Activated T-cell treated with anti-CD3 and anti-CD28 coated beads for 48 hours (primary cell): ENCODE measurements around the gene COX19.

Experiments
- DNase-seq: peaks from one replicate; pipeline ENCODE4 v3.0.0-alpha.2; 2020; ENCODE audit warnings: low read depth

COX19 gene

DNA sequence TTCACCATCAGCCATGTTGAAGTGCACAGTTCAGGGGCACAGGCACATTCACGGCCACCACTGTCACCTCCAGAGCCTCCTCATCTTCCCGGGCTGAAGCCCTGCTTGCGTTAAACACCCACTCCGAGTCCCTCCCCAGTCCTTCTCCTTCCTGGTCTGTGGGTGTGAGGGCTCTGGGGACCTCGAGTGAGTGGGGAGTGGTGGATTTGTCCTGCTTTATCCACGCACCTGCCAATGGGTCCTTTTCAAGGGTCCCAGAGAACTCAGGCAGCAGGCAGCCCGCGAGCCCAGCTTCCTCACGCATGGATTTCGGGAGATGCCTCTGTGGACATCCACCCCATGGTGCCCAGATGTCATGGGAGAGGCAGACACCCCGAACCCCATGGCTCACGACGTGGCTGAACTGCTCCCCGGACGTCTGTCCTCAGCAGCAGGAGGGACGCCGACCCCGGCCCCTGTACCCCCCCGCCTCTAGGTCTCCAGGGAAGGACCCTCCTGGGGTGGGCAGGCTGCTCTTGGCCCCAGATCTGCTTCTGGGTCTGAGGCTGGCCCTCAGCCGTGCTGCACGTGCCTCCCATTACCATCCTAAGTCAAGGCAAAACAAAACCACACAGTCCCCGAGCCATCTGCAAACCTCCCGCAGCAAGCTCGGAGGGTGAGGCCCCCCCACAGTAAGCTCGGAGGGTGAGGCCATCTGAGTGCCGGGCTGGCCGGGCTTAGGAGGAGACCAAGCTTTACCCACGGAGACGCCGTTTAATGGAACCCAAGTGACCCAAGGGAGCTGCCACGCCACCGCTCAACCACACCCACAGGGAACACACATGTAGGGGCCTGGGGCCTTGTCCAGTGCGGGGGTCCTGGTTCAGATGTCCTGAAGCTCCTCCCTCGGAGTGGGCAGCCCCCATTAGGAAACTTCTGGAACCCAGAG is 16.6 kb upstream of the COX19 start:
- DNase-seq = no peak

DNA sequence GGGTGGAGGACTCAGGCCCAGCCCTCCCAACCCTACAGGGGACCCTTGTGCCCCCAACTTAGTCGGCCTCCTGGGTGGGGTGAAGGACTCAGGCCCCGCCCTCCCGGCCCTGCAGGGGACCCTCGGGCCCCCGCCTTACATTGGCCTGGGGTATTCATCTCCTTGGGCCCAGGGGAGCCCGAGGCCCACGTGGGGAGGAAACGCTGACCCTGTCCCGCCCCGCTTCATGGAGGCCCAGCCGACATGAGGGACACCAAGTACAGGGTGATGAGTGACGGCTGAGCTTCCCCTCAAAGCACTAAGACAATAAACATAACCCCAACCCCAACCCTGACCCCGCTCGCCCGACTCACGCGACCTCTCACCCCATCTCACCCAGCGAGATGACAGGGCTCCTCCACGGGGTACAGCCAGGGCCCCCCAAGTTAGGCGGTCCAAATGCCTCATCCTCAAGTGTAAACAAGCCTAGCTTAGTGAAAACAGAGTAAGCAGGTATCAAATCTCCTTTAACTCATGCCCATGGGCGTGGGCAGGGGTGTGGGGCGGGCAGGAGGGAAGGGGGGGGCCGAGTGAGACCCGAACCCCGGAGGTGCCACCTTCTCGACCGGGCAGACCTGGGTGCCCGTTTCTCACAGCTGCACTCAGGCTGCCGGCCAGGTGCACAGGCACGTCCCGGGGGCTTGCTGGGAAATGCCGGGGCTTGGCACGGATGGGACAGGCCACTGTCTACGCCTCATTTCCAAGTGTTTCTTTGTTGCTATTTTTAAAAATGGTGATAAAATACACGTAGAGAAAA is 15.8 kb upstream of the COX19 start:
- DNase-seq = no peak

DNA sequence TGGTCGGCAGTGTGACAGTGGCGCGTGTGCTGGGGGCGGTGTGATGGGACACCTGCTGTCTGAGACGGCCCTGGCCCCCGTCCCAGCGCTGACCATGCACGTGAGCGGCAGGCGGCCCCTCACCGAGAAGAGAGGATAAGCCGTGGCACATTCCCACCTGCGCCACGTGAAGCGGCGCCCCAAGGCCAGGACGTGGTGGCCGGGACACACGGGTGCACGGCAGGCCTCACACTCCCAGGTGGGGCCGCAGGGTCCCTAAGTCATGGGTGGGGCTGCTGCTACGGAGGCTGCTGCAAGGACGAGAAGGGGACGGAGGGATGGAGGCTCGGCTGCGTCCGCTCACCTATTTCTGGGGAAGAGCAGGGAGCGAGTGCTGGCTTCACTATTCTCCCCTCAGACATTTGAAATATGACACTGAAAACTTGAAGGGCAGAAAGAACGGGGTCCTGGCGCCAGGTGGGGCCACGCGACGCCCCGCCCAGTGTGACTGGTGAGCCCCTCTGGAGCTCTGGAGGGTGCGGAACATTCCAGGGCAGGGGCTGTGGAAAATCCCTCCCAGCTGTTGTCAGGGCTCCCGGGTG is 15.1 kb upstream of the COX19 start:
- no peak for DNase-seq

DNA sequence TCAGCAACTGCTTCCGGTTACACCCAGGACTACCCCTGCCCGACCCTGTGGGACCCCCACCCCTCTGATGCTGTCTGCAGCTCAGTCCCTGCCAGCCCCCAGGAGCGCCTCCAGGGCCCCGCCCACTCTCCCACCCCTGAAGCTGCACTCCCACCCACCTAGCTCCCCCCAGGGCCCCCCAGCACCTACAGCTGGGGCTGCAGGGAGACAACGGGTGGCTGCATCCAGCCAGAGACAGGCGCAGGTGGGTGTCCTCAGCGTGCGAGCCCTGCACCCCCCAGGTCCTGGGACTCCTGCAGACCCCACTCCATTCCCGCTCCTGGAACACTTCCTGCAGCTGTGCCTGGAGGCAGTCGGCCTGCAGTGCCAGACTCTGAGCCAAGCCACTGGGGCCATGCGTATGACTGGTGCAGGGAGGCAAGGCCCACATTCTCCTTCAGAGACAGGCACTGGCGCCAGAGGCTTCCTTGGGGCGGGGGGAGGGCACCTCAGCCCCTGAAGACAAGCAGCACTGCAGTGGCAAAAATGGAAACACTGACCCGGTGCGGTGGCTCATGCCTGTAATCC is 13.7 kb upstream of the COX19 start:
- no peak for DNase-seq

DNA sequence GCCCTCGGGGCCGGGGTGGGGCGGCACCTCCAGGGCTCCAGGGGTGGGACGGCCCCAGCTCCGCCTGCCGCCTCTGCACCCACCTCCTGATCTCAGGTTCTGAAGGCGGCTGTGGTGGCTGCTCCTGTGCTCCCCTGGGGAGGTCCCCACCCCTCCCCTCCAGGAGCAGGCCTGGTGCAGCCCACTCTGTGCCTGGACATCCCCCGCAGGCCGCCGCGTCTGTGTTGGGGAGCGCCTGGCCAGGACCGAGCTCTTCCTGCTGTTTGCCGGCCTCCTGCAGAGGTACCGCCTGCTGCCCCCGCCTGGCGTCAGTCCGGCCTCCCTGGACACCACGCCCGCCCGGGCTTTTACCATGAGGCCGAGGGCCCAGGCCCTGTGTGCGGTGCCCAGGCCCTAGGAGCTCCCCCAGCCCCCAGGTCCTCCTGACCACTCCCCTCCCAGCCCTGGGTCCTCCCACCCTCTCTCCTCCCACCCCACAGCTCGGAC is 13.1 kb upstream of the COX19 start:
- no peak for DNase-seq

DNA sequence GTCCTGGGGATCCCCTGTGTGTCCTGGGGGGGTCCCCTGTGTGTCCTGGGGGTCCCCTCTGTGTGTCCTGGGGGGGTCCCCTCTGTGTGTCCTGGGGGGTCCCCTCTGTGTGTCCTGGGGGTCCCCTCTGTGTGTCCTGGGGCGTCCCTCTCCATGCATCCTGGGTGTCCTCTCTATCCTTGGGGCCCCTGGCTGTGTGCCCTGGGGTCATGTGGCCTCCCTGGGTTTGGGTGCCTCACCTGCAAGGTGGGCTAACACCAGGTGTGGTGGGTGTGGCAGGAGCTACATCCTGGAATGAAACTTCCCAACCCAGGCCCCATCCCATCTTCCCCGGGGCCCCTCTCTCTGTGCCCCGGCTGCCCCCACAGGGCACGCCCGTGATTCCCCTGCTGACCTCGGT is 12.6 kb upstream of the COX19 start:
- no peak for DNase-seq

DNA sequence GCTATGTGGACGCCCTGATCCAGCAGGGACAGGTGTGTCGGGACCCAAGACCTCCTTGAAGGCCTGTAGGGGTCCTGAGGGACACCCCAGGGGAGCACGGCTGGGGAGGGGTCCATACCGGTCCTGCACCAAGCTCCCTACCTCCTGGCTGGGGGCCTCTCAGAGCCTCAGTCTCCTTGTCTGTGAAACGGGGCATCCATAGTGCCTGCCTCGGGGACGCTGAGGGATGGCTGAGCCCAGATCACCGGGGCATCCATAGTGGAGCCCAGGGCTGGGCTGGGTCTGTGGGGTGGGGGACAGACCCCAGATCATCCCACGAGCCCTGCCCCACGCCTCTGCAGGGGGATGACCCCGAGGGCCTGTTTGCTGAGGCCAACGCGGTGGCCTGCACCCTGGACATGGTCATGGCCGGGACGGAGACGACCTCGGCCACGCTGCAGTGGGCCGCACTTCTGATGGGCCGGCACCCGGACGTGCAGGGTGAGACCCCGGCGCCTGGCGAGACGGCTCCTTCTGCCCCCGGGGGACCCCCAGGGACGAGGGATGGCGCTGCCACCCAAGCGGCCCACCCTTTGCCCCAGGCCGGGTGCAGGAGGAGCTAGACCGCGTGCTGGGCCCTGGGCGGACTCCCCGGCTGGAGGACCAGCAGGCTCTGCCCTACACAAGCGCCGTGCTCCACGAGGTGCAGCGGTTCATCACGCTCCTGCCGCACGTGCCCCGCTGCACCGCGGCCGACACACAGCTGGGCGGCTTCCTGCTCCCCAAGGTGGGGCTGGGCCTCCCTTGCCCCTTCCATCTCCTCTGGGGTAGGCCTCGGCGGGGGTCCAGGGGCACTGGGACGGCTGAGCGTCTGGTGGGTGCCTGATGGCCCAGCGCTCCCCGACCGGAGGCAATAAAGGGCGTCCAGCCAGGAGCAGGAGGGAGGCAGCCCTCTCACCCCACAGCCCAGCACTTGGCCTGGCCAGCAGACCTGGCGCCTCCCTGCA is 11.7 kb upstream of the COX19 start:
- DNase-seq = no peak

DNA sequence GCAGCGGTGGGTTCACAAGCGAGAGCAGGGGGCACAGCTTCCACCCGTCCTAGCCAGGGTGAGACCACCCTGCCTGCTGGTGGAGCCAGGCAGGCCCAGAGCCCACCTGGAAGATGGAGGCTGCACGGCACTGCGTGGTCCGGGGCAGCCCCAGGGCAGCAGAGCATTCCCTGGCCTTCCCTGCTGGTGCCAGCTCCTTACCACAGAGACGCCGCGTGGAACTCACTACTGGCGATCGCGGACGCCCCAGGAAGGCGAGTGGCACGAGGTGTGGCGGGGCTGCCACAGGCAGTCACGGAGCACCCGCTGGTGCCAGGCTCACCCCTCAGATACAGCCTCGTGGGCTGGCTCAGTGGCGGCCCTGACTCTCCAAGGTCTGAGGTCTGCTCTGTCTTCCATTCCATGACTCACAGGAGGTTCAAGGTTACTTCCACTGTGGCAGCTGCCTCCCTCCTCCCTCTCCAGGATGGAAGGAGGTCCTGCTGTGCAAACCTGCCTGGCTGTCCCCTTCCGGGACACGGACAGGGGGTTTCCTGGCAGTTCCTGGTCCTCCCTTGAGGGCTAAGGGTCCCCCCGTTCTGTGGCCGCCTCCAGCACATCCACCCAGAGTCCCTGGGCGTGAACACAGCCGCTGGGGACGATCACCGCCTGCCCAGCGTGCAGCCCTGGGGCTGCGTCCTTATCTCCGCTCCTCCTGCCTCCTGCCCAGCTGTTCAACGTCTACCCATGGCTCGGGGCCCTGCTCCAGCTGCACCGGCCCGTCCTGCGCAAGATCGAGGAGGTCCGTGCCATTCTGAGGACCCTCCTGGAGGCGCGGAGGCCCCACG is 10.8 kb upstream of the COX19 start:
- no peak for DNase-seq

DNA sequence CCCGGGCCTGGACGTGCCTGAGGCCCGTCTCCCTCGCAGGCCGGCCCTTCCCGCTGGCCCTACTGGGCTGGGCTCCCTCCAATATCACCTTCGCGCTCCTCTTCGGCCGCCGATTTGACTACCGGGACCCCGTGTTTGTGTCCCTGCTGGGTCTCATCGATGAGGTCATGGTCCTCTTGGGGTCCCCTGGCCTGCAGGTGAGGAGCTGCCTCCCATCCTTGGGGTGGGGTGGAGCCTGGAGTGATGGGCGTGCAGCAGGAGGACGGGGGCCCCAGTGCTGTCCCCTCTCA is 9.7 kb upstream of the COX19 start:
- DNase-seq = no peak

DNA sequence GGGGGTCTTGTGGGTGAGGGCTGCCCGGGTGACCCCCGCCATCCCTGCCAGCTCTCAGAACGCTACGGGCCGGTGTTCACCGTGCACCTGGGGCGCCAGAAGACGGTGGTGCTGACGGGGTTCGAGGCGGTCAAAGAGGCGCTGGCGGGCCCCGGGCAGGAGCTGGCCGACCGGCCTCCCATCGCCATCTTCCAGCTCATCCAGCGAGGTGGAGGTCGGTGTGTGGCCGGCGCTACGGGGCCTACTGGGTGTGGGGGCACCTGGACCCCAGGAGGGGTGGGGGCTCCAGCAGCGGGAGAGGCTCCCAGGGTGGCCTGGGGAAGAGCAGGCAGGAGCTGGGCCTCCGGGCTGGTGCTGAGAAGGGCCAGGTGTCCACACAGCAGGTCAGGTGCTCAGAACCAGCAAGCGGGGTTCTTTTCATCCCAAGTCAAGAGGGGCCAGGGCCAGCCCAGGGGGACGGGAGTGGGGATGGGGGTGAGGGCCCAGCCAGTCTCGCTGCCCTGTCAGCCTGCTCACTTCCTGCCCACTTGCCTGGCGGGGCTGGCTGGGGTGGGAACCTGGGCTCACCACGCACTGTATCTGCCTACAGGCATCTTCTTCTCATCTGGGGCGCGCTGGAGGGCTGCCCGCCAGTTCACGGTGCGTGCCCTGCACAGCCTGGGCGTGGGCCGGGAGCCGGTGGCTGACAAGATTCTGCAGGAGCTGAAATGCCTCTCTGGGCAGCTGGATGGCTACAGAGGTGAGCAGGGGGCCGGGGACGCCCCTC is 9.2 kb upstream of the COX19 start:
- no peak for DNase-seq

DNA sequence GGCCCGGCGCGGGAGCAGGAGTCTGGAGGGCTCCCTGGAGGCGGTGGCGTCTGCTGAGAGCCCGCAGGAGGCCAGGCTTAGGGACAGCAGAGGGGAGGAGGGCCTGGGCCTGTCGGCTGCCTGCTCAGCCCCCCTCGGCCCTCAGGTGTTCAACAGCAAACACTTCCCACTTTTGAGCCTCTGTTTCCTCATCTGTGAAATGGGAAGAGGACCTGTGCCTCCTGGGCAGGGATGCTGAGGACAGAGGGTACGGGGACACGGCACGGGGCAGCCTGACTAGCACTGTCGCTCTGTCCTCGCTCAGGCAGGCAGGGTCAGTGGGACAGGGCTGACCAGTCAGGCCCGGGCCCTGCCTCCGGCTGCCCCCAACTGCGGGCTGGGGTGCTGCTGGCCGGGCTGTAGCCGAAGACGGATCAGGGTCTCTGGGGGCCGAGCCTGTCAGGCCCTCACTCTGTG is 8.3 kb upstream of the COX19 start:
- DNase-seq = no peak

DNA sequence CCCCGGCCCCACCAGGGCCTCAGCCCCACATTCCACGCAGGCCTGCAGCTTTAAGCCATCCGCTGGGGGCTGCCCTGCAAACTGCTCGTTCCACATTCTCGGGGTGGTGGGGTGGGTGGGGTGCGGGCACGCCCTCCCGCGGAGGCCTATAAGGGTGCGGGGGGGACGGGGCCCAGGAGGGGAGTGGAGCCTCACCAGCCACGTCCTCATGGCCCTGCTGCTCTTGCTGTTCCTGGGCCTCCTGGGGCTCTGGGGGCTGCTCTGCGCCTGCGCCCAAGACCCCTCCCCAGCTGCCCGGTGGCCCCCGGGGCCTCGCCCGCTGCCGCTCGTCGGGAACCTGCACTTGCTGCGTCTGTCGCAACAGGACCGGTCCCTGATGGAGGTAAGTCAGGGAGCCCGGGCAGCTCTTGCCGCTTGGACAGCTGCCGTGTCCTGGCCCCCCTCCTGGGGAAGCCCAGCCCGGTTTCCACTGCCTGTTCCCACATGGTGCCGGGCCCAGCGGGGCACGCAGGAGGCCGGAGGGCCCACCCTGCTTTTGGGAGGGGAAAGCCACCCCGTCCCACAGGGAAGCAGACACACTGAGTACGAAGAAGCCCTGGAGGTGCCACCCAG is 7.8 kb upstream of the COX19 start, which contains the start of gene CYP2W1:
Gene CYP2W1, plus strand, starts transcription at position 178 of the 612 bp plus-strand sequence. Its CDS starts 31 bp downstream, at position 209.
- DNase-seq = no peak

DNA sequence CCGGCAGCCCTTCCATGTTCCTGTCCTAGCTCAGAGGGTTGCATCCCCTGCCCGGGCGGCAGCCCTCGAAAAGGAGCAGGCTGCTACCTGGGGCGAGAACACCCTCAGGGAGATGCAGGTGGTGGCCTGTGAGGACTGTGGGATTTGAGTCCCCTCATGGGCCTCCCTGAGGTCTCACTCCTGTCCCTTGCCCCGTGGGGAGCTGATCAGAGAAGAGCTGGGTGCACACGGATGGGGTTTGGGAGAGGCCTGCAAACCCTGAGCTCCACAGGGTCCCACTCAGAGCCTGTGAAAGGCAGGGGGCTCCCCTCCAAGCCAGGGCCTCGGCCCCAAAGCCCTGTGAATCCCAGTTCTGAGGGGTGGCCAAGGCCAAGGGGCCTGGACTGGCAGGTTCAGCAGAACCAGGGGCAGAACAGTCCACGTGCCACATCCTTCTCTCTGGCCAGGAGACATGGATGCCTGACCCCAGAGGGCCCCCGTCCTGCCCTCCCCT is 7.2 kb upstream of the COX19 start:
- DNase-seq = no peak

DNA sequence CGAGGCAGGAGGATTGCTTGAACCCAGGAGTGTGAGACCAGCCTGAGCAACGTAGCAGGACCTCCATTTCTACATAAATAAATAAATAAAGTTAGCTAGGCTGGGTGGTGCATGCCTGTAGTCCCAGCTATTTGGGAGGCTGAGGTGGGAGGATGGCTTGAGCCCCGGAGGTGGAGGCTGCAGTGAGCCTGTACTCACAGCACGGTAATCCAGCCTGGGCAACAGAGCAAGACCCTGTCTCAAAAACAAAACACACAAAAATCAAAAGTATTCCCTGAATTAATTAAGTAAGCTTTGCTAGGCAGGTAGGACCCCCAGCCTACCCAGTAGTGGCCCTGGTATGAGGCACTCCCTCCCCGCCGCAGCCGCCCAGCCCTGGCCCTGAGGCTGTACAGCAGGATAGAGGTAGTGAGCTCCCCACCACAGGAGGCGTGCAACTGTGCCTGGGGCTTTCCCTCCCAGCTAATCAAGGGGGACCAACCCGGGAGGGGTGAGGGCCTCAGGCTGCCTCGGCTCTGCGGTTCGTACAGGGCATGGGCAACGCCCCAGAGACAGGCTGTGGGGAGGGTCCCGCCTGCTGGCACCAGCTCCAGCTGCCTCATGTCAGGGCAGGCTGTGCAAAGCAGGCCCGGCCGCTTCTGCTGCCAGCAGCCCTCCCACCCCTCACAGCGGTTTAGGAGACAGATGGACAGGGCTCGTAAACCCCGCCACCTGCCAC is 6.6 kb upstream of the COX19 start:
- DNase-seq = no peak

DNA sequence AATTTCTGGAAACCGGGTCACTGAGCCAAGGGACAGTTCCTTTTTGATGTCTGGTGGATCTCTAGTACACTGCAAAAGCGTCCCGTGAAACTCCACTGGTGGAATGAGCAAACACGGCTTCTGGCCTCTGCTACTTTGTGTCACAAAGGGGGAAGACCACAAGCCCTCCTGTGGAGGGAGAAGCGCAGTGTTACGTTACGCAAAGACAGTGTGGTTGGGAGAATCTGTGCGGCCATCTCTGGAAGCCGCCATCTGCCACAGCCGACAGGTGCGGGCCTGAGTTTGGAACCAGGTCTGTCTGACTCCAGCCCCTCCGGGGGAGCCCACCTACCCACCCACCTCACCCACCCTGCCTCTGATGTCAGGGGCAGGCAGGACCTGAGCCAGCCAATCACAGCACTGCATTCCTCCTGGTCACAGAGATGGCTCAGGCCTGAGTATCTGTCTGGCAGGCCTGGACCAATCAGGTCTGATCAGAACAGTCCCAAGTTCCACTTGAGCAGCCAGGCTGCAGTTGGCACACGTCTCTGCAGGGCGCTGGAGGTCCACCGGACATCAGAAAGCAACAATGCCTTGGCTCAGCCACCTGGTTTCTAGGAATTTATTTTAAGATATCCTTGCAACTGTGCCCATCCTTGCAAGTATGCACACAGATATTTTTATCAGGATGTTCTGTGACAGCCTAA is 4.7 kb upstream of the COX19 start:
- DNase-seq = no peak

DNA sequence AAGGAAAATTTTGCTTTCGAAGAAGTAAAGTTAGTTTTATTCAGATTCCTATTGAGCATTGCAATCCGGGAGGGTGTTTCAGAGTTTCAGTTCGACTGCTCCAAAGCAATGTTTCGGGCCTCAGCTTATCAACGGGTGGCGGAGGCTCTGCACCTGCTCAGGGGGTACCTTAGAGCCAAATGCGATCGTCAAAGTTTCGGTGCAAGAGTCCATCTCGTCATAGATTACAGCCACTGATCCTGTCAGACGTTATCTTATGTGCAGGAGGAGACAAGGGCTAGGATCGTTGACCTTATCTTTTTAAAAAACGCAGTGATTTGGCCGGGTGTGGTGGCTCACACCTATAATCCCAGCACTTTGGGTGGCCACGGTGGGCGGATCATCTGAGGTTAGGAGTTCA is 3.8 kb upstream of the COX19 start:
- no peak for DNase-seq

DNA sequence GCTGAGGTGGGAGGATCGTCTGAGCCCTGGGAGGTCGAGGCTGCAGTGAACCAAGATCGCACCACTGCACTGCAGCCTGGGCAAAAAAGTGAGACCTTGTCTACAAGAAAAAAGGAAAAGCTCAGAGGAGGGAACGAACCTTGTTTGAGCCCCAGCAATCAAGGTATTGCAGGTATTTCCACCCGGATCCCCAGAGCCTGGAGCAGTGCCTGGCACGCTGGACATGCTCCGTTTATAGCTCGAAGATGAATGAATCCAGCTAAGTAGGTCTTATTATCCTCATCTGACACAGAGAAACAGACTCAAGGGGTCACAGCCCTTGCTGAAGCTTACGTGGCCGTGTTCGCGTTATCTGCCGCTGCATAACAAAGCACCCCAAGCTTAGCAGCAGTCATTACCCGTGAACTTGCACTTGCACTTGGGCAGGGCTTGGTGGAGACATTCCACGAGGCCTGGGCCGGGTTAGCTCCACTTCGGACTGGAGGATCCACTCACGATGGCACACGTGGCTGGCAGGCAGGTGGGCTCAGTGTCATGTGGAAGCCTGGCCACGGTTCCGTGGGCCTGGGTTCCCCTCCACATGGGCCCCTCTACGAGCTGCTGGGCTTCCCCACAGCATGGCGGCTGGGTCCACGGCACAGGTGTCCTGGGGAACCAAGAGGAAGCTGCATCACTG is 3.2 kb upstream of the COX19 start:
- DNase-seq = no peak
